NT2/D1 (cell line): ENCODE measurements around the gene C10orf143.

Source experiments
- SUZ12 ChIP-seq: IDR thresholded peaks from 2 replicates; pipeline ENCODE4 v1.6.1; 2011; ENCODE audit not compliant: insufficient read length, insufficient read depth; ENCODE audit errors: extremely low read depth
- YY1 ChIP-seq: IDR thresholded peaks from 2 replicates; pipeline ENCODE4 v1.6.1; 2011; ENCODE audit not compliant: insufficient read length, insufficient read depth
- ZNF274 ChIP-seq: IDR thresholded peaks from 2 replicates; pipeline ENCODE4 v1.6.1; 2011; ENCODE audit warnings: mild to moderate bottlenecking, low read depth, low read length

DNA sequence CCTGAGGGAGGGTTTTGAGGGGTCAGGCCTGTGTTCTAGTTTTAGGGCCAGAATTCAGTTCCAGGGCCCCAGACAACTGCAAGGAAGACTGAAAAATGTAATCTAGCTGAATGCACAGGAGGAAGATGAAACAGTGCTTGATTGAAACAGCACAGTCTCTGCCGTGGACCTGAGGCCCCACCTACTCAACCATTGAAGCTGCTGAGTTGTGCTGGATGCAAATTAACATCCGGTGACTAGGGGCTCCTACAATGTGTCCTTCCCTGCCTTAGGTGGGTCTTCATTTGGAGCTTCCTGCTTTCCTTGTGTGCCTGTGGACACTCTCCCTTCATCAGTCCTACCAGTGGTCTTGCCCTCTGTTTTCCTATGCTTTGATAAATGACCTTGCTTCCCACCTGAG is 31.2 kb upstream of the C10orf143 start:
- TF ChIP-seq SUZ12 (no peak), YY1 (no peak), ZNF274 (no peak)
